Panc1 (cell line): ENCODE results near the gene NUP210.

Source experiments
- POLR2AphosphoS5 ChIP-seq: IDR thresholded peaks from 2 replicates; pipeline ENCODE4 v1.6.1; 2012; ENCODE audit warnings: mild to moderate bottlenecking, low read depth, low read length, moderate library complexity
- SIN3A ChIP-seq: IDR thresholded peaks from 2 replicates; pipeline ENCODE4 v1.6.1; 2012; ENCODE audit warnings: low read depth, mild to moderate bottlenecking, low read length, moderate library complexity, borderline replicate concordance; ENCODE audit not compliant: insufficient read depth
- TCF7L2 ChIP-seq: IDR thresholded peaks from 2 replicates; pipeline ENCODE4 v1.6.1; 2011; ENCODE audit warnings: mild to moderate bottlenecking, low read depth, low read length, inconsistent platforms
- TF ChIP-seq, protein P1 (sequence below): fragments of 450-650 bp; IDR thresholded peaks from 2 replicates; pipeline ENCODE4 v1.5.1; 2017; ENCODE audit warnings: mild to moderate bottlenecking
- TF ChIP-seq, protein P2 (sequence below), 2 experiments: IDR thresholded peaks; 2 replicates each; pipeline ENCODE4 v1.6.1; 2011 to 2012; ENCODE audit warnings: low read depth in 2 of 2, control low read depth in 1 of 2, low read length in 1 of 2, mild to moderate bottlenecking in 1 of 2, moderate library complexity in 1 of 2; ENCODE audit not compliant: insufficient read depth in 1 of 2

DNA sequence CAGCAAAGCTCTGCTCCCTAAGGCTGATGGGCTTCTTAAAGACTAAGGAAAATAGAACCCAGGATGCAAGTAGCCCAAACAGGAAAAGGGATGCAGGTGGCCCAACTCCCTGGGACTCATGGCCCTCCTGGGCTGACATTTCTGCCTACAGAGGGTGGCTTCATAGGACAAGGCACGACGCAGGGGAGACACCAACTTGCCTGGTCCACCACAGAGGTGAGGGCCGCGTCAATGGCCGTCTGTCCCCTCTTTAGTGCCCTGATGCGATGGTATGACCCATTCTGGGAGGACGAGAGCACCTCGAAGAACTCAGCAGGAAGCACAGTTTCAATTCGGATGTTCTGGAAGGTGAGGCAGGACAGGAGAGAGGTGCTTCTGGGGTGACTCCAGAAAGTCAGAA, 44.0 kb downstream of the NUP210 start:
- TF ChIP-seq, protein P1, sequence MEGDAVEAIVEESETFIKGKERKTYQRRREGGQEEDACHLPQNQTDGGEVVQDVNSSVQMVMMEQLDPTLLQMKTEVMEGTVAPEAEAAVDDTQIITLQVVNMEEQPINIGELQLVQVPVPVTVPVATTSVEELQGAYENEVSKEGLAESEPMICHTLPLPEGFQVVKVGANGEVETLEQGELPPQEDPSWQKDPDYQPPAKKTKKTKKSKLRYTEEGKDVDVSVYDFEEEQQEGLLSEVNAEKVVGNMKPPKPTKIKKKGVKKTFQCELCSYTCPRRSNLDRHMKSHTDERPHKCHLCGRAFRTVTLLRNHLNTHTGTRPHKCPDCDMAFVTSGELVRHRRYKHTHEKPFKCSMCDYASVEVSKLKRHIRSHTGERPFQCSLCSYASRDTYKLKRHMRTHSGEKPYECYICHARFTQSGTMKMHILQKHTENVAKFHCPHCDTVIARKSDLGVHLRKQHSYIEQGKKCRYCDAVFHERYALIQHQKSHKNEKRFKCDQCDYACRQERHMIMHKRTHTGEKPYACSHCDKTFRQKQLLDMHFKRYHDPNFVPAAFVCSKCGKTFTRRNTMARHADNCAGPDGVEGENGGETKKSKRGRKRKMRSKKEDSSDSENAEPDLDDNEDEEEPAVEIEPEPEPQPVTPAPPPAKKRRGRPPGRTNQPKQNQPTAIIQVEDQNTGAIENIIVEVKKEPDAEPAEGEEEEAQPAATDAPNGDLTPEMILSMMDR = no peak
- TF ChIP-seq SIN3A (no peak), POLR2AphosphoS5 (no peak), TCF7L2 (no peak)
- TF ChIP-seq, protein P2, sequence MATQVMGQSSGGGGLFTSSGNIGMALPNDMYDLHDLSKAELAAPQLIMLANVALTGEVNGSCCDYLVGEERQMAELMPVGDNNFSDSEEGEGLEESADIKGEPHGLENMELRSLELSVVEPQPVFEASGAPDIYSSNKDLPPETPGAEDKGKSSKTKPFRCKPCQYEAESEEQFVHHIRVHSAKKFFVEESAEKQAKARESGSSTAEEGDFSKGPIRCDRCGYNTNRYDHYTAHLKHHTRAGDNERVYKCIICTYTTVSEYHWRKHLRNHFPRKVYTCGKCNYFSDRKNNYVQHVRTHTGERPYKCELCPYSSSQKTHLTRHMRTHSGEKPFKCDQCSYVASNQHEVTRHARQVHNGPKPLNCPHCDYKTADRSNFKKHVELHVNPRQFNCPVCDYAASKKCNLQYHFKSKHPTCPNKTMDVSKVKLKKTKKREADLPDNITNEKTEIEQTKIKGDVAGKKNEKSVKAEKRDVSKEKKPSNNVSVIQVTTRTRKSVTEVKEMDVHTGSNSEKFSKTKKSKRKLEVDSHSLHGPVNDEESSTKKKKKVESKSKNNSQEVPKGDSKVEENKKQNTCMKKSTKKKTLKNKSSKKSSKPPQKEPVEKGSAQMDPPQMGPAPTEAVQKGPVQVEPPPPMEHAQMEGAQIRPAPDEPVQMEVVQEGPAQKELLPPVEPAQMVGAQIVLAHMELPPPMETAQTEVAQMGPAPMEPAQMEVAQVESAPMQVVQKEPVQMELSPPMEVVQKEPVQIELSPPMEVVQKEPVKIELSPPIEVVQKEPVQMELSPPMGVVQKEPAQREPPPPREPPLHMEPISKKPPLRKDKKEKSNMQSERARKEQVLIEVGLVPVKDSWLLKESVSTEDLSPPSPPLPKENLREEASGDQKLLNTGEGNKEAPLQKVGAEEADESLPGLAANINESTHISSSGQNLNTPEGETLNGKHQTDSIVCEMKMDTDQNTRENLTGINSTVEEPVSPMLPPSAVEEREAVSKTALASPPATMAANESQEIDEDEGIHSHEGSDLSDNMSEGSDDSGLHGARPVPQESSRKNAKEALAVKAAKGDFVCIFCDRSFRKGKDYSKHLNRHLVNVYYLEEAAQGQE (IDR thresholded peaks at IDR 0.05; ENCODE audit: insufficient read depth in 1 of 2, low read depth in 2 of 2, low read length in 1 of 2) = no peak
